DOHH2 (cell line): ENCODE data around the gene ZNF771.

Experiments used
- EZH2phosphoT487 ChIP-seq: fragments of 200-600 bp; sonication (generic); IDR thresholded peaks from 2 replicates; pipeline ENCODE4 v1.6.1; 2017; ENCODE audit warnings: borderline replicate concordance, mild to moderate bottlenecking, antibody characterized with exemption, low read length, moderate library complexity, mixed read lengths
- TF ChIP-seq, protein P1 (sequence below): fragments of 200-600 bp; sonication (generic); IDR thresholded peaks from one replicate; pipeline ENCODE4 v1.5.1; 2014; ENCODE audit warnings: antibody characterized with exemption, mild to moderate bottlenecking, low read depth, low read length; ENCODE audit not compliant: poor library complexity, severe bottlenecking

- TF ChIP-seq, protein P1, sequence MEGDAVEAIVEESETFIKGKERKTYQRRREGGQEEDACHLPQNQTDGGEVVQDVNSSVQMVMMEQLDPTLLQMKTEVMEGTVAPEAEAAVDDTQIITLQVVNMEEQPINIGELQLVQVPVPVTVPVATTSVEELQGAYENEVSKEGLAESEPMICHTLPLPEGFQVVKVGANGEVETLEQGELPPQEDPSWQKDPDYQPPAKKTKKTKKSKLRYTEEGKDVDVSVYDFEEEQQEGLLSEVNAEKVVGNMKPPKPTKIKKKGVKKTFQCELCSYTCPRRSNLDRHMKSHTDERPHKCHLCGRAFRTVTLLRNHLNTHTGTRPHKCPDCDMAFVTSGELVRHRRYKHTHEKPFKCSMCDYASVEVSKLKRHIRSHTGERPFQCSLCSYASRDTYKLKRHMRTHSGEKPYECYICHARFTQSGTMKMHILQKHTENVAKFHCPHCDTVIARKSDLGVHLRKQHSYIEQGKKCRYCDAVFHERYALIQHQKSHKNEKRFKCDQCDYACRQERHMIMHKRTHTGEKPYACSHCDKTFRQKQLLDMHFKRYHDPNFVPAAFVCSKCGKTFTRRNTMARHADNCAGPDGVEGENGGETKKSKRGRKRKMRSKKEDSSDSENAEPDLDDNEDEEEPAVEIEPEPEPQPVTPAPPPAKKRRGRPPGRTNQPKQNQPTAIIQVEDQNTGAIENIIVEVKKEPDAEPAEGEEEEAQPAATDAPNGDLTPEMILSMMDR, result no peak
- no peak for TF ChIP-seq EZH2phosphoT487
These were observed 56.7 kb downstream of the ZNF771 start for GRCh38 chr16:30464078-30464477.
